DMS53 treated with DMSO at 0.1 percent for 48 hours (cell line): ENCODE results near the gene DNASE1L2.
"Not testable (repeated sequence)": the region's sequence is repeated elsewhere in the genome, so short reads cannot be mapped to it uniquely, and the experiment has no call there.

Experiments used
- DNase-seq: peaks from one replicate; lab custom pipeline; 2025; ENCODE audit not compliant: unreplicated experiment; lab: John Stamatoyannopoulos, UW

Gene DNASE1L2

DNA sequence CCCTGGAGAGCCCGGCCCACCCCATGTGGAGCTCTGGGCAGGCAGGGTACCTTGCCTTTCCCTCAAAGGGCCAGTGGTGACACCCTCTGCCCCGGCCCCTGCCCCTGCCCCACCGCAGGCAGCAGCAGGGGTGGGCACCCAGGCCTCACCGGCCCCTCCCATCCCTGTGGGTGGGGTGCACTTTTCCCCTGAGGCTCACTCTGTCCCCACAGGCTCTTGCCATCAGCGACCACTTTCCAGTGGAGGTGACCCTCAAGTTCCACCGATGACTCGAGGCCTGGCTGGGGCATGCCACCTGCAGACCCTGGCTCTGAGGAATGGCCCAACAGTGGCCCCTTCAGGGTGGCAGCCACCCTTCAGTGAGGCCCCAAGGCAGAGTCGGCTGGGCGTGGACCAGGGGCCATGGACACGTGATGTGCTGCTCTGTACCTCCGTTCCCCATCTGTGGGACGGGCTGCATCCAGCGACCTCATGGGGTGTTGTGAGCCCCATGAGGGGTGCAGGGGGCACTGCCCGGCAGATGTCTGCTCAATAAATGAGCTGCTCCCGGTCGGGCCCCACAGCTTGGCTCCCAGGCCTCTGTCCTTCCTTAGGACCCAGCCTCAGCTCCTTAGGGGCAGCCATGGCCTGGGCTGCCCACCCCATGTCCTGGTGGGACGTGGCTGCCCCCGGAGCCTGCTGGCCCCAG lies 2.0 kb downstream of the DNASE1L2 start:
- DNase-seq, result no peak

- peak; percentile 19 for DNase-seq
These were observed 2.8 kb downstream of the DNASE1L2 start for GRCh38 chr16:2238838-2239675.

GRCh38 chr16:2240331-2240730 lies 4.1 kb downstream of the DNASE1L2 start:
- DNase-seq, result not testable (repeated sequence)

DNA sequence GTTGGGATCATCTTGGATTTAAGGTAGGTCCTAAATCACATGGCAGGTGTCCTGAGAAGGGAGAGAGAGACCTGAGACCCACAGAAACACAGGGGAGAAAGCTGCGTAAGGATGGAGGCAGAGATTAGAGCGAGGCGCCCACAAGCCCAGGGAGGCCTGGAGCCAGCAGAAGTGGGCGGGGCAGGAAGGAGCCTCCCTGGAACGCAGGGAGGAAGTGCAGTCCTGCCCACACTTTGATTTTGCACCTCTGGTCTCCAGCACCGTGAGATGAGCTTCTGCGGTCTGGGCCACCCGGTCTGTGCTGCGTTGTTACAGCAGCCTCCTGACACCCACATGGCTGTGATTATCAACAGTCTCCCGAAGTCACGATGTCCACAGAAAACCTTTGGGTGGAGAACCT lies 6.4 kb downstream of the DNASE1L2 start:
- no peak for DNase-seq

- no peak for DNase-seq
These were observed 6.8 kb downstream of the DNASE1L2 start for GRCh38 chr16:2243031-2243528.

GRCh38 chr16:2243781-2244180 lies 7.5 kb downstream of the DNASE1L2 start:
- no peak for DNase-seq

- no peak for DNase-seq
These were observed 8.1 kb downstream of the DNASE1L2 start for GRCh38 chr16:2244301-2244700.

DNA sequence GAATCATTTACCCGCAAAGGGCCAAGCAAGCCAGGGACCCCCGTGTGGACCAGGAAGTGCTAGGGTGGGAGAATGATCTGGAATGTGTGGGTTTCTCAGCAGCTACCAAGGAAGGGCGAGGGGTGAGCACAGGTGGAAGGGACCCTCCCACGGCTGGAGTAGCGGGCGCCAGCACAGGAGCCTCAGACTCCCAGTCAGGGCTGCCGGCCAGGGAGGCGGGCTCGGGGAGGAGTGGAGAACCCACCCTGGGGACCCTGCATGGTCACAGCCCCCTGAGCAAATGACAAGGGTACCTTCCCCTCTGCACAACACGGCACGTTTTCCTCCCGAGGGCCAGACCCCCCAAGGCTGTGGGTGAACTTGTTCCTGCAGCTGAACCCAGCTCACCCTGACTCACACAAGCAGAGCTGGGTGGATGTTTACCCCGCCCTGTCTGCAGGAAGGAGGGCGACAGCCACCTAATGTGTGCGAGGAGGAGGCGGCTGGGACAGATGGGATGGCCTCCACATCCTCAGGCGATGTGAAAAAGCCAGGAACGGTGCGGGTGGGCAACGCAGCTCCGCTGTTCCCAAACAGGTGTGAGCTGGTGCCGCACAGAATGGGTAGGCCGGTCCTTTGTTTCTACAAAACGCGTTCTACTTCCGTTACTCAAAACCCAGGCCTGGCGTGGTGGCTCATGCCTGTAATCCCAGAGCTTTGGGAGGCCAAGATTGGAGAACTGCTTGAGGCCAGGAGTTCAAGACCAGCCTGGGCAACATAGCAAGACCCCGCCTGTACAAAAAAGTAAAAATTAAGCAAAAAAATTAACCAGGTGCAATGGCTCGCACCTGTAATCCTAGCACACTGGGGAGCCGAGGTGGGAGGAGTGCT lies 8.9 kb downstream of the DNASE1L2 start:
- DNase-seq, result no peak

DNA sequence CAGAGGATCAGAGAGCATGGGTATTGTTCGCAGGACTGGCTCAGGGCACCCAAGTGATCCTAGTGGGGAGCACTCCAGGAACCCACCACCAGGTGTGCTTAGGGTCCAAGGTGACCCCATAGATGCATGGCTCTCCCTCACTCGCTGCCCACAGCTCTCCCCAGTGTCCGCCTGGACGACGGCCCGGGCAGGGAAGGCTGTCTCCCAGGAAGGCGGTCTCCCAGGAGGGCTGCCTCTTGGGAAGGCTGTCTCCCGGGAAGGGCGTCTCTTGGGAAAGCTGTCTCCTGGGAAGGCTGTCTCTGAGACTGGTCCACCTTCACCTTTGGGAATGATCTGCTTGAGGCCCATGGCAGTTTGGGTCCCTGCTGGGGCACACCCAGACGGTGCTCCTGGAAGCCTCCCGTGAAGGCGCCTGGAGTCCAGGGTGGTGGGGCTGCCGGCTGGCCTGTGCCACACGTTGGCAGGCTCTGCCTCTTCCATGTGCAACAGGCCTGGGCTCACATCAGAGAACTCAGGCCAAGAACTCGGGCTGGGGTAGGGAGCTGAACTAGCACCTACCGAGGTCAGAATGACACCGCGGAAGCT lies 10.1 kb downstream of the DNASE1L2 start:
- DNase-seq, result no peak

DNA sequence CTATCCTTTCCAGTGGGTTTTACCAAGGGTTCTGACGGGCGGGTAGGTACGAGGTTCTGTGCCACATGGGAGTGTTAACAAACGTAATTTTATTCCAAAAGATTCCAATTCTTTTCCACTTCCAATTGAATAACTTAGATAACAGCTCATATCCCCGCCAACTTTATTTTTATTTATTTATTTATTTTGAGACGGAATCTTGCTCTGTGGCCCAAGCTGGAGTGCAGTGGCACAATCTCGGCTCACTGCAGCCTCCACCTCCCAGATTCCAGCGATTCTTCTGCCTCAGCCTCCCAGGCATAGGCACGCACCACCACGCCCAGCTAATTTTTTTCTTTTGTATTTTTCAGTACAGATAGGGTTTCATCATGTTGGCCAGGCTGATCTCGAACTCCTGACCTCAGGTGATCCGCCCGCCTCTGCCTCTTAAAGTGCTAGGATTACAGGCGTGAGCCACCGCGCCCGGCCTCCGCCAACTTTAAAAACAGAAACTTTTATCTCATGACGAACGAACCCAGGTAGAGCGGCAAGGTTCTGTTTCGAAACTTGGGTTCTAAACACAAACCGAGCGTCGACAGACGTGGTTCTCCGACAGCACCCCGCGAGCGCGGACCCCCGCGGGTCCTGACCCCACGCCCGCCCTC lies 14.5 kb downstream of the DNASE1L2 start:
- DNase-seq, result no peak

GRCh38 chr16:2251296-2252111 lies 15.3 kb downstream of the DNASE1L2 start, which contains the start of gene ECI1:
ECI1 (minus strand) TSS chr16:2251587; CDS start chr16:2251566, 21 bp downstream.
- peak; percentile 80 for DNase-seq

GRCh38 chr16:2252806-2253148 lies 16.5 kb downstream of the DNASE1L2 start:
- no peak for DNase-seq

DNA sequence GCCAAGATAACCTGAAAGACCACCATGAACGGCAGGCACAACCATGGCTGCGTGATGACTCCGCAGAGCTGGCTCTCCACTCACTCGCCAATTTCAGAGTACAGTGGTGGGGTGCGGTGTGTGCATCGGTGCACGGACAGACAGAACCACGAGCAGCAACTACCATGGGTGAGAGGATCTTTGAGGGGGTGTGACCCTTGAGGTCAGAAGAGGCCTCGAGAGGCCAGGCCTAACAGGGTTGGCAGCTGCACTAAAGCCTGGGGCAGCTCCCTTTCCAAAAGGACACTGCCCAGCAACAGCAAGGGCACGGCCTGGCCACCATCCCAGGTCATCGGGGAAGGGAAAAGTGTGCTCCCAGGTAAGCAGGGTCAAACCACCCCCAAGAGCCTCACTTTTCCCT lies 17.0 kb downstream of the DNASE1L2 start:
- DNase-seq, result no peak

DNA sequence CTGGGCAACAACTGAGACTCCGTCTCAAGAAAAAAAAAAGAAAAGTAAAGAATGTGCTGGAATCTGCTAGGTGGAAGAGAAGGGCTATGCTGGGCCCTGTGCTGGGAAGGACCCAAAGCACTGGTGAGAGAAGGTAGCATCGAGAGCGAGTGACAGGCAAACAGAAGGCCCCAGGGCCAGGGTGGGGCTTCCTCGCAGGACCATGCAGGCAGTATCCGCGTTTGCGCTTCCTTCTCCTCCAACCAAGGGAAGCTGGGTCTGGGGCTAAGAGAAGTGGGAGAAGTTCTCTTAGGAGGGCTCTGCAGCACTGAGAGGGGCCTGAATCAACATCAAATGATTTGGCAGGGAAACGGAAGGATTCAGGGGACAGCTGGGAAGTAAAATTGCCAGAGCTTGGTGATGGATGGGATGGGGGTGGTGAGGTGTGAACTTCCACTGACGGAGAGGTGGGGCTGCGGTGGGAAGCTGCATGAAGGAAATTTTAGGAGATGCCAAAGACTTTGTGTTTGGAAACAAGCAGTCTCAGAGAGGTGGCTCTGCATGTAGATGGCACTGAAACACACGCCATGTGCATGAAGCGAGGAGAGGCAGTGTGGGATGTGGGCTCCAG lies 20.4 kb downstream of the DNASE1L2 start:
- DNase-seq, result no peak

- DNase-seq, result no peak
These were observed 21.5 kb downstream of the DNASE1L2 start for GRCh38 chr16:2257726-2258125.

DNA sequence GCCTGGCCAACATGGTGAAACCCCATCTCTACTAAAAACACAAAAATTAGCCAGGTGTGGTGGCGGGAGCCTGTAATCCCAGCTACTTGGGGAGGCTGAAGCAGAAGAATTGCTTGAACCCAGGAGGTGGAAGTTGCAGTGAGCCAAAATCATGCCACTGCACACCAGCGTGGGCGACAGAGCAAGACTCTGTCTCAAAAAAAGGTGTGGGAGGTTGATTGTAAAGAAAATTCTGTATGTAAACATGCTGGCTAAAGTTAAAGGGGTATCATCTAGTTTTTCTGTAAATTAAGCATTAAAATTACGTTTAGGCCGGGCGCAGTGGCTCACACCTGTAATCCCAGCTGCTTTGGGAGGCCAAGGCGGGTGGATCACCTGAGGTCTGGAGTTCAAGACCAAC lies 22.3 kb downstream of the DNASE1L2 start:
- DNase-seq, result not testable (repeated sequence)

GRCh38 chr16:2260250-2260649 lies 24.0 kb downstream of the DNASE1L2 start:
- DNase-seq, result no peak

DNA sequence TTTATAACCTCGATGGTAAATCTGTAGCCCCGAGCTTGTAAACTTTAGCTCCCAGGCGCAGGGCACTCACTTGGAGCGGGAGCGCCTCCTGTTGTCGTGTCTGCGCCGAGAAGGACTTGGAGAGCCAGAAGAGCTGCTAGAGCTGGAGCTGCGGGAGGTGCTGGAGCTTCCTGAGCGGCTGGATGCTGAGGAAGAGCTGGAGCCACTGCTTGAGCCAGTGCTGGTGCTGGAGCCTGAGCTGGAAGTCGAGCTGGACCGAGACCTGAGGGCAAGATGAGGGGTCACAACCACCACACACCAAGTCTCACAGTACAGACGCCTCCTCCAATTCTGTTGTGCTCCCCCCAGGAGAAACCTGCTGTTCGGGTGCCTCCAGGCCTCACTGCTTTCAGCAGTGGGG lies 26.8 kb downstream of the DNASE1L2 start:
- DNase-seq, result not testable (repeated sequence)

DNA sequence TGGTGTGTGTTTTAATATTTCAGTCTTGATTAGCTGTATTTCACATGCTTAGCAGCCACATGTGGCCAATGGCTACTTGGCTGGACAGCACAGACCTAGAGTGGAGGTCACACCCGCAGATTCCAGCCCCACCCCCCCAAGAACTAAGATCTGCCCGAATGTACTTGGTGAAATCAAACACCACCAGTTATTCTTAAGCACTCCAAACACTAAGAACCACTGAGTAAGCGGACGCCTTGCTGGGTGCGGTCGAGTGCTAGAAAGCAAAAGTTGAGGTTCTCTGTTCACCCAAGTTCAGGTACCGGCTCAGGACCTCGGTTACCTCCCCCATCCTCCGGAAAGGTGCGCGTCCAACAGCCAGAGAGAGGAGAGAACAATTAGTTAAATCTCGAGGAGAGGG lies 30.6 kb downstream of the DNASE1L2 start:
- not testable (repeated sequence) for DNase-seq
